Cardiac septum (tissue), 1 donor: Measurements from ENCODE around the gene MT1M. TPM values are rescaled to one million over a fixed set of nuclear protein-coding genes. Genes with fewer than 3 reads are reported as not detected.
"Not testable (repeated sequence)": the region's sequence is repeated elsewhere in the genome, so short reads cannot be mapped to it uniquely, and the experiment has no call there.

Experiments used
- DNase-seq: peaks from one replicate; pipeline ENCODE4 v3.0.0-alpha.2; 2020; ENCODE audit warnings: low spot score
- intact Hi-C: fragments of 100-400 bp; cut with DNase I; formaldehyde crosslinking; loops from one replicate; pipeline ENCODE4 v1.14.0; 2022
- total RNA-seq: library from RNA; stranded (reverse); fragmentation: NEBNext Ultra II Directional; extraction: Animal tissue kit (Norgen Biotek cat#: 25700); gene quantifications from one replicate; pipeline ENCODE4 v1.2.1, GENCODE V29; 2021
- donor health status: DM: no; HTN: no; CAD: no.

MT1M gene
- total RNA-seq, 1 donor from 2014 or later: 1.1 TPM

DNA sequence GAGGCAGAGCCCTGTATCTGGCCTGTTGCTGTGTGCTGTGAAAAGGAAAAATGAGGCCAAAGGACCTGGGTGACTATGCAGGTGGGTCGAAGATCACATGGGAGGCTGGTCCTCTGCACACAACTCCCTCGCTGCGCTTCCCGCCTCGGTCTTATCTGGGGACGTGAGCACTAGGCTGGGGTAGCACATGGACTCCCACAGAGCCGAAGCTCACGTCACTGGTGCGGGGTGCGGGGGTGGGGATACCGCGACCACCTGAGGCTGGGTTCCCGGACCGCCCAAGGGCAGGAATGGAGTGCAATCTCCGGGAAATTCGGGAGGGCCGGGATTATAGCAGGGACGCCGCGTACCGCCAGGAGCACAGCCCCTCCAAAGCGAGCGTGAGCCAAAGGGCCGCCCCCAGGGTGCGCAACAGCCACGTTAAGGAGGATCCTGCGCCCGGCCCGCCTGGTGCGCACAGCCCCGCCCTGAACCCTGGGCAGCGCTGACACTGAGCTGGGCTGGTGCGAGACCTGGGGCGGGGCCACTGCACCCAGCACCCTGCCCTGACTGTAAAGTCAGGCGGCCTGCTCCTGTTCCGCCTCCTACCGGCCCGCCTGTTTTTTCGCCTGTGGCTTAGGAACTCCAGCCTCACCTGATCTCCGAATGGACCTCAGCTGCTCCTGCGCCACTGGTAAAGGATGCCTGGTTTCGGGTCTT, 10.8 kb downstream of the MT1M start:
- intact Hi-C loops: no loop called here
- no peak for DNase-seq

DNA sequence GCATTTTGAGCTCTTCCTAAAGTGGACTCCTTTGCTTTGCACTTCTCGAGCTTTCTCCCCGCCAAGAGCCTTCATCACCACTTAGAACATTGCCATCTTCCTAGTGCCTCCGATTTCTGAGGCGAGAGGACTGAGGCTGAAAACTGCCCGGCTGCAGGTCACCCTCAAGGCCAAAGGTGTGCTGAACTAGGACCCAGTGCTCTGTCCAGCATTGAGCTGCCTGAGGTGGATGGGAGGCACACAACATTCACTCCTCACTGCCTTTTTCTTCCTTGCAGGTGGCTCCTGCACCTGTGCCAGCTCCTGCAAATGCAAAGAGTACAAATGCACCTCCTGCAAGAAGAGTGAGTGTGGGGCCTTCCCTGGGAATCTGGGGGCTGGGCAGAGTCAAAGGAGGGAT, 11.4 kb downstream of the MT1M start:
- intact Hi-C loops: no loop called here
- no peak for DNase-seq

DNA sequence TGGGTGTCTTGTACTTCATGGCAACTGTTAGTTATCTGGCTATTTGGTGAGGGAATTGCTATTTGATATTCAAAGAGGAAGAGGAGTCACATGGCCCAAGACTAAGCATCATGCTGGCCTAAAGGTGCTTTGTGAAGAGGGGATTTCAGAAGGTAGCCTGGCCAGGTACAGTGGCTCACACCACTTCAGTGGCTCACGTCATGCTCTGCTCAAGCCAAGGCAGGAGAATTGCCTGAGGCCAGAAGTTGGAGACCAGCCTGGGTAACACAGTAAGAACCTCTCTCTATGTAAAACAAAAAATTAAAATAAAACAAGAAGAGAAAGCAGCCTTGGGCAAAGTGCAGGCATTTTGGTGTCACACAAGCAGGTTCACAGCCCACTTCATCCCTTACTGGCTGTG, 12.9 kb downstream of the MT1M start:
- intact Hi-C loops: no loop called here
- DNase-seq: no peak

DNA sequence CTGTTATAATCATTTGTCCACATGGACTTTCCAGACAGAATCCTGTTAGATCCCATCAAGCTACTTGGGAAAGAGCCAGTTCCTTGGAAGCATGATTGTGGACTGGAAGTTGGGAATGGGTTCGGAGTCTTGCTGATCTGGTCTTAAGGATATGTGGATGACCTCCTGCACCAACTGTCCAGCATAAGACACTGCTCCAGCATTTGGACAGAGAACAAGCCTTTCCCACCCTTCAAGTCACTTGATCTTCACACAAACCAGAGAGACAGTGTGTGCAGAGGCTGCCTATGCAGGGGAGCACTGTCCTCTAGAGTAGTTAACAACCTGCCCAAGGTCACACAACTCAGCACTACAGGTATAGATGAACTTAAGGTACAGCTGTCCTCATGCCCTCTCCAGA, 13.4 kb downstream of the MT1M start:
- intact Hi-C loops: no loop called here
- no peak for DNase-seq

DNA sequence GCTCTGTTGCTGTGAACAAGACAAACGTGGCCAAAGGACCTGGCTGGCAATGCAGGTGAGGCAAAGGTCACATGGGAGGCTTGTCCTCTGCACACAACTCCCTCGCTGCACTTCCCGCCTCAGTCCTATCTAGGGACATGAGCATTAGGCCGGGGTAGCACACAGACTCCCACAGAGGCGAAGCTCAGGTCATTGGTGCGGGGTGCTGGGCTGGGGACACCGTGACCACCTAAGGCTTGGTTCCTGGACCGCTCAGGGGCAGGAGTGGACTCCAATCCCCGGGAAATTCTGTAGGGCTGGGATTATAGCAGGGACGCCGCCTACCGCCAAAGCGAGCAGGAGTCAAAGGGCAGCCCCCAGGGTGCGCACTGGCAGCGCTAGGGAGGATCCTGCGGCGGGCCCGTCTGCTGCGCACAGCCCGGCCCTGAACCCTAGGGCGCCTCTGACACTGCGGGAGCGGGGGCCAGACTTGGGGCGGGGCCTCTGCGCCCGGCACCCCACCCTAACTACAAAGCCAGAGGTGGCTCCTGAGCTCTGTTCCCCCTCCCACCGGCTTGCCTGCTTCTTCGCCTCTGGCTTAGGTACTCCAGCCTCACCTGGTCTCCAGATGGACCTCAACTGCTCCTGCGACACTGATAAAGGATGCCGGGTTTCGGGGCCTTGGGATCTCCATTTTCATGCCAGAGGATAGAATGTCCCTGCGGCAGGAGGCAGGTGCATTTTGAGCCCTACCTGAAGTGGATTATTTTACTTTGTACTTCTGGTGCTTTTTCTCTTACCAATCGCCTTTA, 15.4 kb downstream of the MT1M start:
- no peak for DNase-seq
- intact Hi-C loops: no loop called here

DNA sequence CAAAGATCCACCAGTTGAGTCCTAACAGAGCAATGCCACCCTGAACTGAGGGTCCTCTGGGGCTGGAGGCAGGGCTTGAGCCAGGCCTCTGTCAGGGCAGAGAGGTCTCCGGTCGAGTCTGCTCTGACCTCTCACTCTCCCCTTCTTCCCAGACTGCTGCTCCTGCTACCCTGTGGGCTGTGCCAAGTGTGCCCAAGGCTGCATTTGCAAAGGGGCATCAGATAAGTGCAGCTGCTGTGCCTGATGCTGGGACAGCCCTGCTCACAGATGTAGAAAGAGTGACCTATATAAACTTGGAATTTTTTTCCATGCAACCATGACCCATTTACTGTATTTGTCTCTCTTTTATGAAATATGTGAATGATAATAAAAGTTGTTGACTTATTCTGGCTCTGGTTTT, 16.8 kb downstream of the MT1M start:
- intact Hi-C loops: no loop called here
- no peak for DNase-seq

DNA sequence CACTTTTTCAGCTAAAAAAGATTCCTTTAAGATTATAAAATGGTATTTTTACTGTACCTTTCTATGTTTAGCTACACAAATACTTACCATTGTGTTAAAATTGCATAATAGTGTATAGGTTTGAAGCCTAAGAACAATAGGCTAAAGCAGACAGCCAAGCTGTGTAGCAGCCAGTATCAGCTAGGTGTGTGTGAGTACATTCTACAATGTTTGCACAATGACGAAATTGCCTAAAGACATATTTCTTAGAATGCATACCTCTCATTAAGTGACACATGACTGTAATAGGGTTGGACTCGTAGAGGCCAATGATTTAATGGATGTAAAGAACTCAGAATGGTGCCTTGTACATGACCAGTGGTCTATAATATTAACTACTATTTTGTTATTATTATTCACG, 17.4 kb downstream of the MT1M start:
- DNase-seq: no peak
- intact Hi-C loops: no loop called here

DNA sequence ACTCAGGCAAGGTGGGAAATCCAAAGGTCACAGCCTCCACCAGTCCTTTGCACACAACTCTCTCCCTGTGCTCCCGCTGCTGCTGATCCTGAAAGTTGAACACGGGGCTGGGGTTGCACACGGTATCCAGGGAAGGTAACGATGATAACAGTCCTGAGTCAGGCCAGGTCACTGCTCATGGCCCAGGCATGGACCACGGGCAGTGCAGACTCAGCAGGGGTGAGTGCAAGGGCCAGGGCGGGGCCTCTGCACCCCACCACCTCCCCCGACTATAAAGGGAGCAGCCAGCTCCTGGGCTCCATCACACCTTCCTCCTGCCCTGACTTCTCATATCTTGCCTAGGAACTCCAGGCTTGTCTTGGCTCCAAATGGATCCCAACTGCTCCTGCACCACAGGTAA, 19.1 kb downstream of the MT1M start, which contains the start of gene MT1B:
TSS of gene MT1B (plus strand) at position 301 of the 400 bp plus-strand sequence. CDS start at position 369, 68 bp downstream.
- intact Hi-C loops: no loop called here
- no peak for DNase-seq

DNA sequence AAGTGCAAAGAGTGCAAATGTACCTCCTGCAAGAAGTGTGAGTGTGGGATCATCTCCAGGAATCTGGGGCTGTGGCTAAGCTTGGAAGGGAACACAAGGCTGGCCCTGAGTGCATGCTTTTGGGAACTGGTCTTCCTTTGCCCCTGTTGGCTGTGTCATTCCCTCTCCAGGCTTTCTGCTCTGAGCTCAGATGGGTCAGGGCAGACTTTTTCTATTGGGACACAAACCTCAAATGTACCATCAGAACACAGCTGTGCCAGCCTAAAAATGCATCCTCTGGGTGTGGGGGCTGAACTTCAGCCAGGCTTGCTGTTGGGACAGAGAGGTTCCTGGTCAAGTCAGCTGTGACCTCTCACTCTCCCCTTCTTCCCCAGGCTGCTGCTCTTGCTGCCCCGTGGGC, 20.1 kb downstream of the MT1M start:
- intact Hi-C loops: no loop called here
- no peak for DNase-seq

DNA sequence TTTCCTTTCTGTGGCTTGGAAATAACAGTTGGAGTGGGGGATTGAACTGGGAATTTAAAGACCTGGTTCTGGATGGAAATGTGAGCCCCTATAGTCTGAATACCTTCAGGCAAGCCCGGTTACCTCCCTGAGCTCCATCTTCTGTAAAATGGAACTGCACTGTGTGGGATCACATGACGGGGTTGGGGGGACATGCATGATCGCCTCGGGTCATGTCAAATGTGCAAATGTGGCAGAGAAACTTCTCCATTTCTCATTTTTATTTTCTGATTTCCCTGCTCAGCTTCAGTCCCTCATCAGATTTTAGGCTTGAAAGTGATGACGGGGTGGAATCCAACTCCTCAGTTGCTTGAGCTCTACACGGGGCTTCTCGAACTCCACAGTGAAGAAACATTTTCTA, 20.8 kb downstream of the MT1M start:
- intact Hi-C loops: no loop called here
- no peak for DNase-seq

DNA sequence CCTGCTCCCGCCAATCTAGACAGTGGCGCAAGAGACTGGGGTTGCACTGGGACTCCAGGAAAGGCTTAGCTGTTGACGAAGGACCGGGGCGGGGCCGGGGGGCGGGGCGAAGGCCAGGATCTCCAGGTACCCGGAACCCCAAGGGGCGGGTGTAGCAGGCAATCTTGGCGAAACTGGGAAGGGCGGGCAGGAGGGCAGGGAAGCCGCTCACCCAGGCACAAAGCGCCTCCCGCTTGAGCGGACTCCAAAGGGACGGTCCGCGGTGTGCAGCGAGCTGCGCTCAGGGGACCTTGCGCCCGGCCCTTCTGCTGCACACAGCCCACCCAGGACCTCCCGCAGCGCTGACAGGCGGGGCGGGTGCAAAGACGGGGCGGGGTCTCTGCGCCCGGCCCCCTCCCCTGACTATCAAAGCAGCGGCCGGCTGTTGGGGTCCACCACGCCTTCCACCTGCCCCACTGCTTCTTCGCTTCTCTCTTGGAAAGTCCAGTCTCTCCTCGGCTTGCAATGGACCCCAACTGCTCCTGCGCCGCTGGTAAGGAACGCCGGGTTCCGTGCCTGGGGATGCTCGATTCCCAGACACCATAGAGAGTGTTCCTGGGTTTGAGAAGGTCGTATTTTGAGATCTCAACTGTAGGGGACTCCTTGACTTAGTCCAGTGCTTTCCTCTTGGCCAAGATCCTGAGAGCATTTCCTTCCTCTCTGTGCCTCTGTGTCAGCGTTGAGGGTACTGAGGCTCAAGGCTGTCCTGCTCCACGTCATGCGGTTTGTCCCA, 25.3 kb downstream of the MT1M start, which contains the start of gene MT1F:
TSS of gene MT1F (plus strand) at position 405 of the 772 bp plus-strand sequence. CDS start at position 505, 100 bp downstream.
- peak; percentile 85 for DNase-seq
- intact Hi-C loops: no loop called here

DNA sequence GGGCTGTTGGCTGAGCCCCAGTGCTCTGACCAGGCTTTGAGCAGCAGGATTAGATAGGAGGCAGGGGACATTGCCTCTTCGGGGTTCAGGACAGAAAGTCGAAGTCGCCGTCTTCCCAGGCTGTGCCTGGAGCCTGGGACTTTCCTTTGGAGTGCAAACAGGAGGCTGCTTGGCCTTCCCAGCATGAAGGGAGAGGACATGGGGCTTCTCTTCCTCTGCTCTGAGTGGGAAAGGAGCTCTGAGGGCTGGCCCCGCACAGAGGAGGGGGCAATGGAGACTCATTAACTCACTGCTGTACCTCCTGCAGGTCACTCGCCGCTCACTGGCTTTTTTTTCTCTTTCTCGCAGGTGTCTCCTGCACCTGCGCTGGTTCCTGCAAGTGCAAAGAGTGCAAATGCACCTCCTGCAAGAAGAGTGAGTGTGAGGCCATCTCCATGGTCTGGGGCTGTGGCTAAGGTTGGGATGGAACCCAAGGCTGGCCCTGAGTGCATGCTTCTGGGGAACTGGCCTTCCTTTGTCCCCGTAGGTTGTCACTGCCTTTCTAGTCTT, 25.9 kb downstream of the MT1M start:
- intact Hi-C loops: no loop called here
- no peak for DNase-seq

DNA sequence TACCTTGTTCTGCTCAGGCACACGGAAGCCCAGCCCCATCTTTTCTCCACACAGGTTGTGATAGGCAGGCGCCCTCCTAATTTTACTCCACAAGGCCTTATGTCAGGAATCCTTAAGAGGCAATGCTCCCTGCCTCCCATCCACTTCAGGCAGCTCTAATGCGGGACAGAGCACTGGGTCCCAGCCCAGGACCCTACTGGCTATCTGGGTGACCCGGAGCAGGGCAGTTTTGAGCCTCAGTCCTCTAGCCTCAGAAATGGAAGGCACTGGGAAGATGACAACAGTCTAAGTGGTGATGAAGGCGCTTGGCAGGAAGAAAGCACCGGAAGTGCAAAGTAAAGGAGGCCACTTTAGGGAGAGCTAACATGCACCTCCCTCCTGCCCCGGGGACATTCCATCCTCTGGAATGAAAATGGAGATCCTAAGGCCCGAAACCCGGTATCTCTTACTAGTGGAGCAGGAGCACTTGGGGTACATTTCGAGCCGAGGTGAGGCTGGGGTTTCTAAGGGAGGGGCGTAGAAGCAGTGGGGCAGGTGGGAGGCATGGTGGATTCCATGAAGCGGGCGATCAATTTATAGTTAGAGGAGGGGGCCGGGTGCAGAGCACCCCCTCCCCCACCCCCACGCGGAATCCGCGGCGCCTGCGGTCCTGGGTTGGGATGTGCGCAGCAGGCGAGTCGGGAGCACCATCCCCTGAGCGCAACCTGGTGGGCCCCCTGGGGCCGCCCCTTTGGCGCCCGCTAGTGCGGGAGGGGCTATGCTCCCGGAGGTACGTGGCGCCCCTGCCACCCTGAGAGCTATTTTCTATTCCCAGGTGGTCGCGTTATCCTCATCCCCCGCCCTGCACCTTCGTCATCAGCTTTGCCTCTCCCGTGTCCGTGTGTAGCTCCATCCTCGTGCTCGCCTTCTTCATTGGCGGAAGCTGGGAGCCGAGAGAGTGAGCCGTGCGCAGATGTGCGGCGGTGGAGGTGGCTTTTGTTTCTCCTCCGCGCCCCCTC, 30.2 kb downstream of the MT1M start:
- no peak for DNase-seq
- intact Hi-C loops: no loop called here

DNA sequence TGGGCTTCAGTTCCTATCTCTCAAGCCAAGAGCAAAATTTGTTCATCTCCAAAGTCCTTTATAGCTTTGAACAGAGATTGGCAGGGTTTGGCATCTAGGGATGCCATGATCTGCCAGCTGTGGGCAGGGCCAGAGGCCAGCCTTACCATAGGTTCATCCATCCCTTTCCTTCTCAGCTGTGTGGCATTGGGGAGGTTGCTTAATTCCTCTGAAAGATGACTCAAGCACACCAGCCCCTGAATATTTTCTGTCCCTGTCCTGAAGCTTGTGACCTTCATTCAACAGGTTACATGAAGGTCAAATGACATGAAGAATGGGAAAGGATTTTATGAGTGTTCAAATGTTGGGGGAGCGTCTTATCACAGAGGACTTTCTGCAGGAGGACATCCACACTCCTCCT, 32.0 kb downstream of the MT1M start:
- intact Hi-C loops: no loop called here

DNA sequence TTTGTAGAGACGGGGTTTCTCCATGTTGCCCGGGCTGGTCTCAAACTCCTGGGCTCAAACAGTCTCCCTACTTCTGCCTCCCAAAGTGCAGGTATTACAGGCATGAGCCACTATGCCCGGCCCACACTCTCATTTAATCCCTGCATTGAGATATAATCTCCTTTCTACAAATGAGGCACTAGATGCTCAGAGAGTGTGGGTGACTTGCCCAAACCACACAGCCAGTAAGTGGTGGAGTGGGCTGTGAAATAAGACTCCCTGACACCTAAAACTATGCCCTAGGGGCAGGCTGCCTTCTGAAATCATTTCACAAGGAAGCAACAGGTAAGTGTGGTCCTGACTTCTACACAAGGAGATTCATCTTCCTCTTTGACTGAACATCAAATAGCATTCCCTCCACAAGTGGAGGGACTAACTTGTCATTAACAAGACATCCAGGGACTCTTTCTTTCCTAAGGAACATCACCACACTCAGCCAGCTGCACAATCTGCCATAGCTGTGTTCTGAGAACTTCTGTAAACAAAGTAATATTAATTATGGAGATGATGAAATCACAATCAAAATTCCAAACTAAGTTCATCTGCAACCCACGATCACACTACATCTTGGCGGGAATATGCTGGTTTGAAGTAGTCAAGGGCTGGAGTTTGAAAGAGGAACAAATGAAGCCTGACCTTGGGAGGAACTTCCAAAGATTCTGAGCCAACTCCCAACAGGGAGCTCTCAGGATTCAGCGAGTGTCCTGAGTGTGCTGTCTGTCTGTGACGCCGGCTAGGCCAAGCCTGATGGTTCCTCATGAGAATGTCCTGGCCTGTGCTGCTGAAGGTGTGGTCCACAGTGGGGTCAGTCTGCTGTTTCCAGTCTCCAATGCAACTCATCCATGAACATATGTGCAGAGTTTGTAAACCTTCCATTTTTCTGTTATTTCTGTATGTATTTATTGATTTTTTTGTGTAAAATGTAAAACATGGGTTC, 33.1 kb downstream of the MT1M start:
- intact Hi-C loops, DNase-seq: not testable (repeated sequence)

More for the DNA sequence above, 32.0 kb downstream of the MT1M start:
- DNase-seq: no peak

DNA sequence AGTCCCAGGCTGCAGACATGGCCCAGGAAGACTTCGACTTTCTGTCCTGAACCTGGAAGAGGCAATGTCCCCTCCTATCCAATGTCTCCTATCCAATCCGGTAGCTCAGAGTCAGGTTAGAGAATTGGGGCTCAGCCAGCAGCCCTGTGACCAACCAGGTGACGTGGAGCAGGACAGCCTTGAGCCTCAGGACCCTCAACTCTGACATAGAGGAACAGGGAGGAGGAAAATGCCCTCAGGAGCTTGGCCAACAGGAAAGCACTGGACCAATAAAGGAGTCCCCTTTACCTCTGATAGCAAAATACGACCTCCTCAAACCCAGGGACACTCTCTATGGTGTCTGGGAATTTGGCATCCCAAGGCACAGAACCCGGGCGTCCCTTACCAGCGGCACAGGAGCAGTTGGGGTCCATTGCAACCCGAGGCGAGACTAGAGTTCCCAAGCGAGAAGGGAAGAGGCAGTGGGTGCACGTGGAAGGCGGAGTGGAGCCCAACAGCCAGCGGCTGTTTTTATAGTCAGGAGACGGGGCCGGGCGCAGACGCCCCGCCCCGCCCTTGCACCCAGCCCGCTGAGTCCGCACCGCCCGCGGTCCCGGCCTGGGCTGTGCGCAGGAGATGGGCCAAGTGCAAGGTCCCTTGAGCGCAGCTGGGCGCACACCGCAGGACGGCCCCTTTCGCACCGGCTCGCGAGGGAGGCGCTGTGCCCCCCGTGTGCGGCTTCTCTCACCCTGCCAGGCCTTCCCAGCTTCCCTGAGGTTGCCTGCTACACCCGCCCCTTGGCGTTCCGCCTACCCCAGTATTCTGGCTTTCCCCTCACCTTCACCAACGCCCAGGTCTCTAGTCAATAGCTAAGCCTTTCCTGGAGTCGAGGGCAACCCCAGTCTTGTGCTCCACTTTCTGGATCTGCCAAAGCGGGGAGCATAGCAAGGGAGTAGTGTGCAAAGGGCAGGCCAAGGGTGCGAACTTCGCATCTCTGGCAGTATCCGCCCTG, 35.4 kb downstream of the MT1M start, which contains the start of gene MT1G:
TSS of gene MT1G (minus strand) at position 485 of the 991 bp plus-strand sequence. CDS start at position 413, 72 bp downstream.
- no peak for DNase-seq
- intact Hi-C loops: no loop called here
